HepG2 (cell line): Measurements from ENCODE around the gene FOSB. TPM values are rescaled to one million over a fixed set of nuclear protein-coding genes. Genes with fewer than 3 reads are reported as not detected.

ENCODE experiments used
- ATAC-seq: fragments of 200-7000 bp; cut with Tn5 transposase; 3 replicates; pipeline ENCODE4 v1.9.1; 2020; ENCODE audit warnings: mild to moderate bottlenecking, moderate library complexity
- BruUV-seq: library from RNA; stranded (reverse); fragments of 400-500 nt; replicated peaks from 2 replicates; lab custom pipeline; 2021; lab: Mats Ljungman, UMichigan
- CTCF ChIA-PET: fragments of 300-600 bp; formaldehyde crosslinking; extraction: SDS; loops from one replicate; lab custom pipeline; 2021; ENCODE audit warnings: low total read pairs, inconsistent platforms, low intra/inter-chr PET ratio; lab: Yijun Ruan, JAX
- POLR2A ChIA-PET: fragments of 350-600 bp; sonication (Branson Sonifier 250); formaldehyde crosslinking; loops from one replicate; lab custom pipeline; 2020; ENCODE audit warnings: antibody characterized with exemption, inconsistent platforms; lab: Yijun Ruan, JAX
- DNase-seq: peaks from one replicate; pipeline ENCODE4 v3.0.0-alpha.2; 2015; ENCODE audit warnings: low spot score
- FAIRE-seq: peaks from 3 replicates; lab custom pipeline; 2011; peaks lifted over from hg19 to GRCh38; lab: Jason Lieb, UNC
- H2AFZ ChIP-seq: one replicate; pipeline ENCODE4 v1.6.1; 2011; ENCODE audit warnings: low read length, inconsistent platforms
- H3K27ac ChIP-seq: fragments of 300-600 bp; 3 replicates; pipeline ENCODE4 v1.8.0; 2011; ENCODE audit warnings: mixed run types, mild to moderate bottlenecking, mixed read lengths, low read length, inconsistent platforms; ENCODE audit not compliant: insufficient read depth; ENCODE audit errors: extremely low read length
- H3K27me3 ChIP-seq, 2 experiments: fragments of 200-600 bp in 1 of 2; 2 replicates in 1 of 2; 3 replicates in 1 of 2; pipeline versions ENCODE4 v1.6.0 to v1.8.0; 2011; ENCODE audit warnings: low read length in 2 of 2, mild to moderate bottlenecking in 2 of 2, moderate library complexity in 2 of 2, inconsistent platforms in 1 of 2; ENCODE audit not compliant: insufficient read depth in 2 of 2, control insufficient read depth in 1 of 2
- H3K36me3 ChIP-seq, 2 experiments: fragments of 200-600 bp in 1 of 2; replicated peaks in 1 of 2; 2 replicates in 1 of 2; 3 replicates in 1 of 2; pipeline versions ENCODE4 v1.5.1 to v1.8.0; 2011; ENCODE audit warnings: low read length in 2 of 2, inconsistent platforms in 1 of 2; ENCODE audit not compliant: insufficient read depth in 2 of 2, control insufficient read depth in 1 of 2
- H3K4me1 ChIP-seq: 2 replicates; pipeline ENCODE4 v1.5.1; 2012; ENCODE audit warnings: low read length, inconsistent platforms; ENCODE audit not compliant: insufficient read depth
- H3K4me2 ChIP-seq: 2 replicates; pipeline ENCODE4 v1.6.0; 2011; ENCODE audit warnings: low read depth, low read length, inconsistent platforms
- H3K4me3 ChIP-seq, 3 experiments: fragments of 200-600 bp in 1 of 3; sonication (generic), shearing (Covaris generic) in 1 of 3; replicated peaks in 1 of 3; 2 replicates each; pipeline ENCODE4 v1.5.1; 2011 to 2016; ENCODE audit warnings: low read length in 3 of 3, inconsistent platforms in 2 of 3, low read depth in 2 of 3, mild to moderate bottlenecking in 2 of 3, control low read depth in 1 of 3, mixed read lengths in 1 of 3; ENCODE audit not compliant: insufficient read depth in 1 of 3
- H3K79me2 ChIP-seq: one replicate; pipeline ENCODE4 v1.6.1; 2011; ENCODE audit warnings: low read length, inconsistent platforms; ENCODE audit not compliant: insufficient read depth
- H3K9ac ChIP-seq: 2 replicates; pipeline ENCODE4 v1.6.0; 2011; ENCODE audit warnings: mild to moderate bottlenecking, low read depth, low read length, inconsistent platforms; ENCODE audit not compliant: insufficient read depth
- H3K9me3 ChIP-seq: 2 replicates; pipeline ENCODE4 v1.5.1; 2012; ENCODE audit warnings: mild to moderate bottlenecking, low read length
- H4K20me1 ChIP-seq: 2 replicates; pipeline ENCODE4 v1.6.0; 2011; ENCODE audit warnings: inconsistent platforms, mild to moderate bottlenecking, low read length, moderate library complexity; ENCODE audit not compliant: insufficient read depth
- FOXK1 ChIP-seq: sonication (generic); formaldehyde crosslinking; IDR thresholded peaks from 2 replicates; pipeline ENCODE4 v1.4.0; 2020; ENCODE audit warnings: low read depth, missing genetic modification reagents, borderline replicate concordance
- FUBP1 ChIP-seq: sonication (generic); formaldehyde crosslinking; IDR thresholded peaks from 2 replicates; pipeline ENCODE4 v1.5.1; 2020; ENCODE audit warnings: missing genetic modification reagents, mild to moderate bottlenecking, borderline replicate concordance
- POLR2AphosphoS2 ChIP-seq: IDR thresholded peaks from 2 replicates; pipeline ENCODE4 v1.6.1; 2011; ENCODE audit warnings: low read depth, low read length, improper control_type of control experiment
- REXO4 ChIP-seq: sonication (generic); formaldehyde crosslinking; IDR thresholded peaks from 2 replicates; pipeline ENCODE4 v1.8.0; 2022; ENCODE audit warnings: missing genetic modification reagents, mild to moderate bottlenecking, borderline replicate concordance
- SALL2 ChIP-seq: sonication (generic); formaldehyde crosslinking; IDR thresholded peaks from 2 replicates; pipeline ENCODE4 v1.8.1; 2023; ENCODE audit warnings: mild to moderate bottlenecking, missing genetic modification reagents, inconsistent platforms
- TCF7 ChIP-seq: sonication (generic); IDR thresholded peaks from 2 replicates; pipeline ENCODE4 v1.6.1; 2016; ENCODE audit warnings: antibody characterized with exemption, low read depth
- THYN1 ChIP-seq: sonication (generic); formaldehyde crosslinking; IDR thresholded peaks from 2 replicates; pipeline ENCODE4 v1.8.1; 2023; ENCODE audit warnings: low read depth, mild to moderate bottlenecking, moderate library complexity, missing genetic modification reagents, borderline replicate concordance
- ZFY ChIP-seq: sonication (generic); formaldehyde crosslinking; IDR thresholded peaks from 2 replicates; pipeline ENCODE4 v1.4.0; 2020; ENCODE audit warnings: missing genetic modification reagents
- ZNF3 ChIP-seq: IDR thresholded peaks from 2 replicates; pipeline ENCODE4 v1.7.0; 2017; ENCODE audit warnings: inconsistent platforms
- ZNF724P ChIP-seq: sonication (generic); formaldehyde crosslinking; IDR thresholded peaks from 2 replicates; pipeline ENCODE4 v1.8.0; 2022; ENCODE audit warnings: missing genetic modification reagents, borderline replicate concordance
- WGBS: methylation state at CpG from one replicate; pipeline ENCODE4 v1.1.6; 2017; ENCODE audit warnings: low lambda C conversion rate; 5-methylcytosine and 5-hydroxymethylcytosine counted together
- in situ Hi-C: cut with HindIII; loops from 2 replicates; pipeline ENCODE4 v1.10.0; 2017; ENCODE audit warnings: low pct_unique_long_range_greater_than_20kb; ENCODE audit not compliant: extremely low pct_ligation_motif_present
- intact Hi-C: fragments of 100-400 bp; cut with micrococcal nuclease; formaldehyde crosslinking; loops from one replicate; pipeline ENCODE4 v1.10.0; 2022; ENCODE audit not compliant: unreplicated experiment
- polyA plus RNA-seq, 8 experiments: library from polyadenylated mRNA; depleted of rRNA in 3 of 8; stranded (reverse) in 7 of 8; unstranded in 1 of 8; fragments of >200 nt; fragmentation: Illumina TruSeq in 4 of 8; extraction: Trizol in 4 of 8; gene quantifications; 2 replicates each; pipeline versions ENCODE4 v1.2.1 to v1.2.3, GENCODE V29; 2011 to 2016; ENCODE audit warnings: low read depth in 4 of 8, missing spikeins in 1 of 8, mixed read lengths in 1 of 8; ENCODE audit not compliant: insufficient read depth in 1 of 8
- total RNA-seq, 5 experiments: library from RNA; depleted of rRNA; stranded (reverse); fragments of >200 nt; fragmentation: Illumina TruSeq; extraction: Trizol; gene quantifications; 2 replicates each; pipeline ENCODE4 v1.2.3, GENCODE V29; 2016; ENCODE audit warnings: low read depth in 1 of 5
- TF ChIP-seq, protein P1 (sequence below): sonication (generic); formaldehyde crosslinking; IDR thresholded peaks from 2 replicates; pipeline ENCODE4 v1.4.0; 2020; ENCODE audit warnings: missing genetic modification reagents

FOSB gene
- total and polyA plus RNA-seq, 2 of the 13 experiments (the other 11 are each of a cell fraction or from before 2014, with no cell fraction given): 2.8 to 6.0 TPM

DNA sequence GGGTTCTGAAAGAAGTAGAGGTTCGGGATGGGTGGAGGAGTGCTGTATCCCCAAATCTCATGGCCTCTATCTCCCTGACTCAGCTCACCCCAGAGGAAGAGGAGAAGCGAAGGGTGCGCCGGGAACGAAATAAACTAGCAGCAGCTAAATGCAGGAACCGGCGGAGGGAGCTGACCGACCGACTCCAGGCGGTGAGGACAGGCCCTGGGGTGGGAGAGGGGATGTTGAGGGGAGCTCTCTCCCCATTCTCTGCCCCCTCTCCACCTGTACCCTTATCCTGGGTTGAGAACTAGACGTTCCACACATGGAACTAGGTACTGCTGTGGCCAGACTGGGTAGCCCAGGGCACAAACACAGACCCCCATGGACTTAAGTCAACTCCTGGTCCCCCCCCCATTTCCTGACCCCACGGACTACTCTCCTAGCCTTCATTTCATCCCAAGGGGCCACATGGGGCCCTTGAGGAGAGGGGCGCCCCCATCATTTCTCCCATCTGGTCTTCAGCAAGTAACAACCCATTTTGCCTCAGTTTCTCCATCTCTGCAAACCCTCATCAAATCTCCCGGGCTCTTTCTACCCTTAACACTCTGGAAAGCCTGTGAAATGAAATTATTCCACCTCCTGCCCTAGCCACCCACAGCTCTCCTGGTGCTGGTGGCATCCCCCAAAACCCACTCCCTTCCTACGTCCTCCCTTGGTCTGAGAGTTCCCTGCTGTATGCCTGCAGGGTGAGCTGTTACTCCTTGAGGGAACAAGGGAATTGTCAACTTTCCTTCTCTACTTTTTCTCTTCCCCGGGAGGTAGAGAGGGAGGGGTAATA lies 3.5 kb downstream of the FOSB start (continued):
- TF ChIP-seq FUBP1 (CRISPR knock-in tag) (no peak), SALL2 (CRISPR knock-in tag) (no peak), REXO4 (CRISPR knock-in tag) (no peak), FOXK1 (CRISPR knock-in tag) (no peak), ZFY (no peak), THYN1 (CRISPR knock-in tag) (no peak)
- TF ChIP-seq, protein P1, sequence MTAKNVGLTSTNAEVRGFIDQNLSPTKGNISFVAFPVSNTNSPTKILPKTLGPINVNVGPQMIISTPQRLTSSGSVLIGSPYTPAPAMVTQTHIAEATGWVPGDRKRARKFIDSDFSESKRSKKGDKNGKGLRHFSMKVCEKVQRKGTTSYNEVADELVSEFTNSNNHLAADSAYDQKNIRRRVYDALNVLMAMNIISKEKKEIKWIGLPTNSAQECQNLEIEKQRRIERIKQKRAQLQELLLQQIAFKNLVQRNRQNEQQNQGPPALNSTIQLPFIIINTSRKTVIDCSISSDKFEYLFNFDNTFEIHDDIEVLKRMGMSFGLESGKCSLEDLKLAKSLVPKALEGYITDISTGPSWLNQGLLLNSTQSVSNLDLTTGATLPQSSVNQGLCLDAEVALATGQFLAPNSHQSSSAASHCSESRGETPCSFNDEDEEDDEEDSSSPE: no peak

DNA sequence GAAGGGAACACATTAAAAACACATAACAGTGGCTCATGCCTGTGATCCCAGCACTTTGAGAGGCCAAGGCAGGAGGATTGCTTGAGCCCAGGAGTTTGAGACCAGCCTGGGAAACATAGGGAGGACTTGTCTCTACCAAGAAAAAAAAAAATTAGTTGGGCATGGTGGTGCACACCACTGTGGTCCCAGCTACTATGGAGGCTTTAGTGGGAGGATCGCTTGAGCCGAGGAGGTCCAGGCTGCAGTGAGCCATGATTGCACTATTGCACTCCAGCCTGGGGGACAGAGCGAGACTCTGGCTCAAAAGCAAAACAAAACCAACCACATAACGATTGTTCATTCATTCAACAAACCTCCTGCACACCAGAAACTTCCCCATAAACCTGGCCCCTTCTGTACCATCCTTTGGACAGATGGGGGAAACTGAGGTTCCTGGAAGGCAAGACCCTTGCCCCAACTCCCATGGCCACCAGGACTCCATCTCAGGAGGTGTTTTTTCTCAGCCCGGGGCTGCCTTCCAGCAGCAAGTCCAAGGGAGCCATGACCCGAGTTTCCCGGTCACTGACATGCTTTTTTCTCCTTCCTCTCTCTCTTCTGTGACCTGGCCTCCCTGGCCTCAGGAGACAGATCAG lies 4.3 kb downstream of the FOSB start:
- no peaks in the 10 kb centered on the region for H3K79me2 ChIP-seq
- WGBS: 47% methylated on average over 5 of the region's 7 CpGs
- no peak for ATAC-seq
- H3K27me3 ChIP-seq: peaks cover 0 to 11% of the 10 kb centered on the region in 2 experiments; a peak in 2 of 5 replicates
- BruUV-seq: no TSS peak
- H3K27ac ChIP-seq: no peak overlapping the region
- ChIA-PET POLR2A (no interaction called here), CTCF (no interaction called here)
- no peak overlapping the region for H3K4me3 ChIP-seq
- DNase-seq: no peak
- H3K9me3 ChIP-seq: no peaks in the 10 kb centered on the region
- intact Hi-C loops (no loop called here), in situ Hi-C loops (loop anchor here (10.0 kb wide), 1 partner anchor 47 kb away; the partner anchor contains the start of gene ERCC1)
- peaks cover 5% of the 10 kb centered on the region; the same call in 1 of the 2 replicates for H4K20me1 ChIP-seq
- H3K9ac ChIP-seq: no peak overlapping the region
- H3K36me3 ChIP-seq: no peaks in the 10 kb centered on the region
- peaks cover 25% of the 10 kb centered on the region for H3K4me1 ChIP-seq
- TF ChIP-seq ZNF3 (CRISPR knock-in tag): peak; percentile 46; the same call in 1 of the 2 replicates
- TF ChIP-seq POLR2AphosphoS2: peak; percentile 28; the same call in 1 of the 2 replicates
- TF ChIP-seq TCF7: no peak
- TF ChIP-seq ZNF724P (CRISPR knock-in tag): no peak
- H3K4me2 ChIP-seq: no peak overlapping the region
- H2AFZ ChIP-seq: no peak overlapping the region
- no peak for FAIRE-seq
